Measurements from ENCODE around the gene LASP1.

Gene LASP1

GRCh38 chr17:38877130-38877851 lies 7.4 kb downstream of the LASP1 start:
- Histone ChIP-seq H3K4me3 (peak overlapping the region in 1 of 2 donors; percentile 19), H3K36me3 (peaks cover 10 to 18% (median 12%) of the 10 kb centered on the region in 3 donors), H3K27me3 (no peaks in the 10 kb centered on the region), H3K9me3 (no peaks in the 10 kb centered on the region), H3K27ac (peak overlapping the region; percentile 92 to 98), H3K4me1 (peaks cover 6 to 100% (median 91%) of the 10 kb centered on the region in 4 donors)
- no peak for DNase-seq
- intact Hi-C loops (cut with DNase I; ENCODE audit: low total_unique reads) = loop anchor here (10.0 kb wide), 1 partner anchor 288 kb away; the partner anchor contains the start of gene ARL5C
- TF ChIP-seq CTCF (IDR thresholded peaks at IDR 0.05) = no peak

- H3K36me3 ChIP-seq = peaks cover 10 to 26% (median 12%) of the 10 kb centered on the region in 3 donors
- peaks cover 0 to 100% (median 91%) of the 10 kb centered on the region in 4 donors for H3K4me1 ChIP-seq
- H3K4me3 ChIP-seq = peak overlapping the region in 1 of 2 donors; percentile 2
- H3K9me3 ChIP-seq = no peaks in the 10 kb centered on the region
- no peaks in the 10 kb centered on the region for H3K27me3 ChIP-seq
- no peak for TF ChIP-seq CTCF (IDR thresholded peaks at IDR 0.05)
- intact Hi-C loops (cut with DNase I; ENCODE audit: low total_unique reads) = loop anchor here (10.0 kb wide), 1 partner anchor 285 kb away; the partner anchor contains the start of gene ARL5C
- no peak for DNase-seq
- peak overlapping the region; percentile 63 to 92 for H3K27ac ChIP-seq
These were observed 10.2 kb downstream of the LASP1 start for GRCh38 chr17:38879878-38880665.

GRCh38 chr17:38881600-38882191 lies 11.8 kb downstream of the LASP1 start:
- intact Hi-C loops (cut with DNase I; ENCODE audit: low total_unique reads) = no loop called here
- H3K9me3 ChIP-seq = no peaks in the 10 kb centered on the region
- H3K36me3 ChIP-seq = peaks cover 11 to 26% (median 12%) of the 10 kb centered on the region in 3 donors
- TF ChIP-seq CTCF (IDR thresholded peaks at IDR 0.05) = no peak
- peak; percentile 74 to 84 for DNase-seq
- H3K27me3 ChIP-seq = no peaks in the 10 kb centered on the region
- peak overlapping the region; percentile 63 to 92 for H3K27ac ChIP-seq
- H3K4me3 ChIP-seq = peak overlapping the region in 1 of 2 donors; percentile 8
- H3K4me1 ChIP-seq = peaks cover 0 to 100% (median 93%) of the 10 kb centered on the region in 4 donors

GRCh38 chr17:38882870-38883269 lies 13.0 kb downstream of the LASP1 start:
- no peak overlapping the region for H3K4me3 ChIP-seq
- no peaks in the 10 kb centered on the region for H3K27me3 ChIP-seq
- H3K4me1 ChIP-seq = peaks cover 0 to 100% (median 93%) of the 10 kb centered on the region in 4 donors
- H3K9me3 ChIP-seq = no peaks in the 10 kb centered on the region
- intact Hi-C loops (cut with DNase I; ENCODE audit: low total_unique reads) = no loop called here
- H3K27ac ChIP-seq = peak overlapping the region; percentile 63 to 92
- DNase-seq = no peak
- TF ChIP-seq CTCF (IDR thresholded peaks at IDR 0.05) = no peak
- H3K36me3 ChIP-seq = peaks cover 12 to 34% (median 22%) of the 10 kb centered on the region in 3 donors
